Fibroblast of lung (primary cell): ENCODE results near the gene TXNDC12. TPM values are rescaled to one million over a fixed set of nuclear protein-coding genes. Genes with fewer than 3 reads are reported as not detected.

Experiments
- DNase-seq, 2 donors: peaks; one replicate each; pipeline versions ENCODE4 v3.0.0 to v3.0.0-alpha.2; 2010; ENCODE audit warnings: low read depth in 2 of 2
- H2AFZ ChIP-seq: 2 replicates; pipeline ENCODE4 v1.5.1; 2012; ENCODE audit warnings: low read length, control low read depth, inconsistent platforms
- H3K27ac ChIP-seq: 2 replicates; pipeline ENCODE4 v1.5.1; 2011; ENCODE audit warnings: low read length, control low read depth; ENCODE audit not compliant: insufficient read depth
- H3K27me3 ChIP-seq: 2 replicates; pipeline ENCODE4 v1.5.1; 2011; ENCODE audit warnings: mild to moderate bottlenecking, low read length; ENCODE audit not compliant: control insufficient read depth, insufficient read depth
- H3K36me3 ChIP-seq: 2 replicates; pipeline ENCODE4 v1.5.1; 2011; ENCODE audit warnings: low read length; ENCODE audit not compliant: control insufficient read depth, insufficient read depth
- H3K4me1 ChIP-seq: 2 replicates; pipeline ENCODE4 v1.5.1; 2011; ENCODE audit warnings: low read length; ENCODE audit not compliant: control insufficient read depth, insufficient read depth; ENCODE audit errors: extremely low read depth
- H3K4me2 ChIP-seq: 2 replicates; pipeline ENCODE4 v1.5.1; 2011; ENCODE audit warnings: low read length, control low read depth; ENCODE audit not compliant: insufficient read depth; ENCODE audit errors: extremely low read depth
- H3K4me3 ChIP-seq, 4 experiments: fragments of 200-600 bp in 1 of 4; sonication (generic) in 1 of 4; replicated peaks in 1 of 4; 2 replicates each; pipeline ENCODE4 v1.5.1; 2011 to 2016; ENCODE audit warnings: low read length in 4 of 4, low read depth in 3 of 4, mild to moderate bottlenecking in 3 of 4, control low read depth in 2 of 4, inconsistent platforms in 1 of 4, mixed read lengths in 1 of 4; ENCODE audit not compliant: insufficient read depth in 1 of 4; ENCODE audit errors: control extremely low read depth in 1 of 4
- H3K79me2 ChIP-seq: 2 replicates; pipeline ENCODE4 v1.5.1; 2012; ENCODE audit warnings: mild to moderate bottlenecking, low read length, inconsistent platforms; ENCODE audit not compliant: control insufficient read depth, insufficient read depth
- H3K9ac ChIP-seq: 2 replicates; pipeline ENCODE4 v1.5.1; 2011; ENCODE audit warnings: mild to moderate bottlenecking, low read length, control low read depth; ENCODE audit not compliant: insufficient read depth
- H3K9me3 ChIP-seq: 2 replicates; pipeline ENCODE4 v1.5.1; 2012; ENCODE audit warnings: low read depth, low read length; ENCODE audit not compliant: control insufficient read depth, insufficient read depth
- H4K20me1 ChIP-seq: 2 replicates; pipeline ENCODE4 v1.5.1; 2011; ENCODE audit warnings: low read length; ENCODE audit not compliant: control insufficient read depth, insufficient read depth; ENCODE audit errors: extremely low read depth
- EZH2 ChIP-seq: IDR thresholded peaks from 2 replicates; pipeline ENCODE4 v1.5.1; 2012; ENCODE audit warnings: low read length, control low read depth, mild to moderate bottlenecking; ENCODE audit errors: missing control alignments
- polyA plus RNA-seq, 2 donors: library from polyadenylated mRNA; depleted of rRNA in 1 of 2; stranded (reverse) in 1 of 2; unstranded in 1 of 2; fragments of >200 nt; gene quantifications; 2 replicates each; pipeline ENCODE4 v1.2.1, GENCODE V29; 2011 to 2012; ENCODE audit warnings: missing spikeins in 1 of 2
- total RNA-seq: library from RNA; depleted of rRNA; stranded (reverse); fragments of >200 nt; gene quantifications from 2 replicates; pipeline ENCODE4 v1.2.1, GENCODE V29; 2014
- TF ChIP-seq, protein P1 (sequence below), 2 donors: IDR thresholded peaks in 1 of 2; conservative IDR thresholded peaks in 1 of 2; 1 replicate in 1 of 2; 2 replicates in 1 of 2; pipeline ENCODE4 v1.5.1; 2011 to 2012; ENCODE audit warnings: low read length in 2 of 2, control low read depth in 1 of 2, inconsistent platforms in 1 of 2, low read depth in 1 of 2, mild to moderate bottlenecking in 1 of 2

TXNDC12 gene
- total and polyA plus RNA-seq, 2 donors (not counting 1 experiment from before 2014, with no cell fraction given), result 32.4 to 34.5 TPM

DNA sequence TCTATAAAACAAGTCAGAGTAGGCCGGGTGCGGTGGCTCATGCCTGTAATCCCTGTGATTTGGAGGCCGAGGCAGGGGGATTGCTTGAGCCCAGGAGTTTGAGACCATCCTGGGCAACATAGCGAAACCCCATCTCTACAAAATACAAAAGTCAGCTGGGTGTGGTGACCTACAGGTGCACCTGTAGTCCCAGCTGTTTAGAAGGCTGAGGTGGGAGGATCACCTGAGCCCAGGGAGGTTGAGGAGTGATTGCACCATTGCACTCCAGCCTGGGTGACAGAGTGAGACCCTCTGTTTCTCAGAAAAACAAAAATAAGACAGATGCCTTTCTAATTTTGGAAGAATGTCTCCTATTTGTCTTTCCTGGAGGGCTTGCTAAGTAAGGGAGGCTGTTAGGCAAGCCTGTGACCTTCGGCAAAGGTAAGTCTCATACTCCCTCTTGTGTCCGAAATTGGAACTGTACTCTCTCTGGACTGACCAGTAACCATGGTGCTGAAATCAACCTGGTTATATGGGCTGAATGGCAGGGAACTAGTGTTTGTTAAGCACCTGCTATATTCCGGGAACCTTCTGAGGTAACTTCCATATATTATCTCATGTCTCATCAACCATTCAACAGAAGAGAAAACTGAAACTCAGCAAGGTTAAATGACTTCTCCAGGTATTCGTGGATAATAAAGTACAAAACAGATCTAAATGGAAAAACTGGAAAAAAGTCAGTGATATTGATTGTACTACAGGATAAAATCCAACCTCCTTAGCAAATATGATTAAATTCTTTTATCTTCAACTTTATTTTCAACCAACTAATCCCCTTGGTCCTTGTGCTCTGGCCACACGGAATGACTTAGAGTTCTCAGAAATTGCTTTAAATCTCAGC is 52.7 kb downstream of the TXNDC12 start:
- Histone ChIP-seq H3K36me3 (no peaks in the 10 kb centered on the region), H4K20me1 (no peaks in the 10 kb centered on the region), H3K9me3 (no peaks in the 10 kb centered on the region), H3K27me3 (no peaks in the 10 kb centered on the region), H3K4me3 (no peak overlapping the region), H3K79me2 (no peaks in the 10 kb centered on the region), H3K9ac (no peak overlapping the region), H2AFZ (no peak overlapping the region), H3K27ac (no peak overlapping the region), H3K4me2 (no peak overlapping the region), H3K4me1 (peaks cover 5% of the 10 kb centered on the region)
- peak; percentile 85 to 93 for DNase-seq
- no peak for TF ChIP-seq EZH2
- TF ChIP-seq, protein P1, sequence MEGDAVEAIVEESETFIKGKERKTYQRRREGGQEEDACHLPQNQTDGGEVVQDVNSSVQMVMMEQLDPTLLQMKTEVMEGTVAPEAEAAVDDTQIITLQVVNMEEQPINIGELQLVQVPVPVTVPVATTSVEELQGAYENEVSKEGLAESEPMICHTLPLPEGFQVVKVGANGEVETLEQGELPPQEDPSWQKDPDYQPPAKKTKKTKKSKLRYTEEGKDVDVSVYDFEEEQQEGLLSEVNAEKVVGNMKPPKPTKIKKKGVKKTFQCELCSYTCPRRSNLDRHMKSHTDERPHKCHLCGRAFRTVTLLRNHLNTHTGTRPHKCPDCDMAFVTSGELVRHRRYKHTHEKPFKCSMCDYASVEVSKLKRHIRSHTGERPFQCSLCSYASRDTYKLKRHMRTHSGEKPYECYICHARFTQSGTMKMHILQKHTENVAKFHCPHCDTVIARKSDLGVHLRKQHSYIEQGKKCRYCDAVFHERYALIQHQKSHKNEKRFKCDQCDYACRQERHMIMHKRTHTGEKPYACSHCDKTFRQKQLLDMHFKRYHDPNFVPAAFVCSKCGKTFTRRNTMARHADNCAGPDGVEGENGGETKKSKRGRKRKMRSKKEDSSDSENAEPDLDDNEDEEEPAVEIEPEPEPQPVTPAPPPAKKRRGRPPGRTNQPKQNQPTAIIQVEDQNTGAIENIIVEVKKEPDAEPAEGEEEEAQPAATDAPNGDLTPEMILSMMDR (conservative IDR thresholded peaks at IDR 0.05 in 1 of 2, IDR thresholded peaks at IDR 0.05 in 1 of 2; ENCODE audit: low read depth in 1 of 2, low read length in 2 of 2), result peak; percentile 94 to 97

DNA sequence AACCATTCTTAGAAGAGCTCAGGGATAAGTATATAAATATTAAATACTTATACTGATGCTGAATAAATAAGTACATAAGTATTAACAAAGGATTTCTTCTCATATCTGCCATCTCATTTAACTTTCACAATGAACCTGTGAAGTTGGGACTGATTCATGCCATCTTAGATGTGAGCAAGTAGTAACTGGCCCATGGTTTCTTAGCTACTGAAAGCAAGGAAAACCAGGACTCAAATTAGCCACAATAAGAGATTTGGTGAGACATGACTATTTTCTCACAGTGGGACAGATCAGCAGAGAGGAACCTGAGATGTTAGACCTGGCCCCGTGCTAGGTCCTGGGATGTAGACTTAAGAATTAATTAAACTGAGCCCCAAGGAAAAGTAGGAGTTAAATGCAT is 56.3 kb downstream of the TXNDC12 start:
- no peaks in the 10 kb centered on the region for H3K27me3 ChIP-seq
- no peak overlapping the region for H2AFZ ChIP-seq
- H4K20me1 ChIP-seq, result no peaks in the 10 kb centered on the region
- H3K36me3 ChIP-seq, result no peaks in the 10 kb centered on the region
- DNase-seq, result no peak
- H3K27ac ChIP-seq, result no peak overlapping the region
- H3K4me2 ChIP-seq, result no peak overlapping the region
- no peaks in the 10 kb centered on the region for H3K79me2 ChIP-seq
- peaks cover 3% of the 10 kb centered on the region for H3K4me1 ChIP-seq
- H3K9me3 ChIP-seq, result no peaks in the 10 kb centered on the region
- no peak for TF ChIP-seq EZH2
- TF ChIP-seq, protein P1 (conservative IDR thresholded peaks at IDR 0.05 in 1 of 2, IDR thresholded peaks at IDR 0.05 in 1 of 2; ENCODE audit: low read depth in 1 of 2, low read length in 2 of 2), result no peak
- H3K4me3 ChIP-seq, result no peak overlapping the region
- no peak overlapping the region for H3K9ac ChIP-seq

DNA sequence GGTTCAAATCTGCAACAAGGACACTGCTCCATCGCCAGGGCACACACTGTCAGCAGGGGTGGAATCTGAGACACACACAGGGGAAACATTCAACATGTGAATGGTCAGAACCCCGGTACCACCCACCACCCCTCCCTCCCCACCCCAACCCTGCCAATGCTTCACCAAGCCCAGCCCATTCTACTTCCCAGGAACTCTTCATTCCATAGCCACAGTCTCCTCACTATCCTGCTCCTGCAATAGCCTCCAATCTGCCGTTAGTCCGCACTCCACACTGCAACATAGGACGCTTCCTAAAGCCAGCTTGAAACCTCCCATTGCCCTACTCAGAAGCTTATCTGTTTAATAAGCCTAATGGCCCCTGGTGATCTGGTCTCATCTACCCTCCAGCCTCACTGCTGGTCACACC is 57.0 kb downstream of the TXNDC12 start:
- H2AFZ ChIP-seq, result no peak overlapping the region
- no peak overlapping the region for H3K9ac ChIP-seq
- TF ChIP-seq EZH2, result no peak
- TF ChIP-seq, protein P1 (conservative IDR thresholded peaks at IDR 0.05 in 1 of 2, IDR thresholded peaks at IDR 0.05 in 1 of 2; ENCODE audit: low read depth in 1 of 2, low read length in 2 of 2), result no peak
- H3K4me2 ChIP-seq, result no peak overlapping the region
- no peaks in the 10 kb centered on the region for H3K79me2 ChIP-seq
- no peak overlapping the region for H3K27ac ChIP-seq
- no peaks in the 10 kb centered on the region for H3K36me3 ChIP-seq
- DNase-seq, result no peak
- H3K4me3 ChIP-seq, result no peak overlapping the region
- H4K20me1 ChIP-seq, result no peaks in the 10 kb centered on the region
- no peaks in the 10 kb centered on the region for H3K9me3 ChIP-seq
- H3K27me3 ChIP-seq, result no peaks in the 10 kb centered on the region
- peaks cover 3% of the 10 kb centered on the region for H3K4me1 ChIP-seq
